ENCODE measurements around the gene DLG5. TPM values are rescaled to one million over a fixed set of nuclear protein-coding genes. Genes with fewer than 3 reads are reported as not detected.

Gene DLG5
- total and polyA plus RNA-seq, 2 donors (not counting 1 experiment from before 2014, with no cell fraction given), result 0.51 to 0.54 TPM

DNA sequence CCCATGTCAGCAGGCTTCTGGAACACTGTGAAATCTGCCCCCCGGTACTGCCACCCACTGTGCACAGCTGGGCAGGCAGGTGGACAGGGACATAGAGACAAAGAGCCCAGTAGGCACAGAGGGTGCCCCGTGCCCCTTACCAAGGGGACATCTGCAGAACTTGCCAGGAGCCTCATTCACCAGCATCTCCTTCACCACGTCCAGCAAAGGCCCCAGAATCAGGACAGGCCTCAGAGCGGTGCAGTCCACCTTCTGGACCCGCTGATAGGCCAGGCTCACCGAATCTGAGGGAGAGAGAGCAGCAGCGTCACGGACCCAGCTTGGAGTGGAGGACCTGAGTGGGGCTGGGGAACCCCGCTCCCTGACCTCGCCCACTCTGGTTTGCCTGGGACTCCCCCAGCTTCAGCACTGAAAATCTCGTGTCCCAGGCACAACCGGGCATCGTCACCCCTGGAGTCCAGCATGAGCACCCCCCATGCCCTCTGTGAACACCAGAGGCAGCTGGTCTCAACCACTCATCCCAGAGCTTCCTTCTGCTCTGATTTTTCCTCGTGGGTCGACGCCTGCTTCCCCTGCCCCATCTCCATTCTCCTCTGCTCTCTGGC, 130.1 kb downstream of the DLG5 start:
- H3K4me3 ChIP-seq (ENCODE audit: control extremely low read depth in 1 of 5, extremely low read depth in 1 of 5, insufficient read depth in 1 of 5, low read depth in 2 of 5, low read length in 4 of 5), result no peak overlapping the region
- no peak overlapping the region for H2AFZ ChIP-seq (ENCODE audit: insufficient read depth, low read depth, low read length, poor library complexity, severe bottlenecking)
- H3K4me1 Mint-ChIP-seq, result no peaks in the 10 kb centered on the region
- H3K9me3 ChIP-seq (ENCODE audit: control extremely low read depth in 1 of 3, control insufficient read depth in 2 of 3, insufficient read depth in 1 of 3, low read length in 2 of 3), result no peaks in the 10 kb centered on the region
- H4K20me1 ChIP-seq (ENCODE audit: control insufficient read depth, insufficient read depth, low read length, poor library complexity, severe bottlenecking), result no peaks in the 10 kb centered on the region
- H3K9me3 Mint-ChIP-seq (ENCODE audit: insufficient read depth), result no peaks in the 10 kb centered on the region
- DNase-seq, result no peak
- H3K4me2 ChIP-seq (replicated peaks; ENCODE audit: low read depth, low read length, poor library complexity, severe bottlenecking), result no peak overlapping the region
- H3K27me3 ChIP-seq (replicated peaks in 1 of 4; ENCODE audit: control extremely low read depth in 1 of 4, control insufficient read depth in 3 of 4, insufficient read depth in 4 of 4, low read length in 3 of 4), result no peaks in the 10 kb centered on the region
- ChIA-PET POLR2A (no interaction called here), CTCF (no interaction called here)
- 93% methylated on average over 16 of the region's 16 CpGs for WGBS (ENCODE audit: insufficient coverage)
- no peak overlapping the region for H3K9ac ChIP-seq (ENCODE audit: low read length)
- H3K4me3 Mint-ChIP-seq, result no peak overlapping the region
- no peak overlapping the region for H3K27ac Mint-ChIP-seq
- no peaks in the 10 kb centered on the region for H3K36me3 ChIP-seq (replicated peaks in 1 of 2; ENCODE audit: control extremely low read depth in 1 of 2, control insufficient read depth in 1 of 2, extremely low read depth in 1 of 2, insufficient read depth in 2 of 2, low read length in 1 of 2)
- no peak overlapping the region for H3K27ac ChIP-seq (ENCODE audit: low read length in 2 of 2)
- intact Hi-C loops (cut with micrococcal nuclease), result no loop called here
- no peaks in the 10 kb centered on the region for H3K27me3 Mint-ChIP-seq
- no peak for ATAC-seq (ENCODE audit: low read depth)
- no peaks in the 10 kb centered on the region for H3K4me1 ChIP-seq (ENCODE audit: control insufficient read depth in 2 of 2, insufficient read depth in 2 of 2, low read length in 2 of 2)
- TF ChIP-seq, protein P1, sequence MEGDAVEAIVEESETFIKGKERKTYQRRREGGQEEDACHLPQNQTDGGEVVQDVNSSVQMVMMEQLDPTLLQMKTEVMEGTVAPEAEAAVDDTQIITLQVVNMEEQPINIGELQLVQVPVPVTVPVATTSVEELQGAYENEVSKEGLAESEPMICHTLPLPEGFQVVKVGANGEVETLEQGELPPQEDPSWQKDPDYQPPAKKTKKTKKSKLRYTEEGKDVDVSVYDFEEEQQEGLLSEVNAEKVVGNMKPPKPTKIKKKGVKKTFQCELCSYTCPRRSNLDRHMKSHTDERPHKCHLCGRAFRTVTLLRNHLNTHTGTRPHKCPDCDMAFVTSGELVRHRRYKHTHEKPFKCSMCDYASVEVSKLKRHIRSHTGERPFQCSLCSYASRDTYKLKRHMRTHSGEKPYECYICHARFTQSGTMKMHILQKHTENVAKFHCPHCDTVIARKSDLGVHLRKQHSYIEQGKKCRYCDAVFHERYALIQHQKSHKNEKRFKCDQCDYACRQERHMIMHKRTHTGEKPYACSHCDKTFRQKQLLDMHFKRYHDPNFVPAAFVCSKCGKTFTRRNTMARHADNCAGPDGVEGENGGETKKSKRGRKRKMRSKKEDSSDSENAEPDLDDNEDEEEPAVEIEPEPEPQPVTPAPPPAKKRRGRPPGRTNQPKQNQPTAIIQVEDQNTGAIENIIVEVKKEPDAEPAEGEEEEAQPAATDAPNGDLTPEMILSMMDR (IDR thresholded peaks at IDR 0.05), result no peak
- no peak for TF ChIP-seq EZH2 (IDR thresholded peaks at IDR 0.05; ENCODE audit: borderline replicate concordance, insufficient read depth, low read depth, low read length, poor library complexity, severe bottlenecking)
- no peaks in the 10 kb centered on the region for H3K79me2 ChIP-seq (ENCODE audit: control insufficient read depth, insufficient read depth, low read length)

DNA sequence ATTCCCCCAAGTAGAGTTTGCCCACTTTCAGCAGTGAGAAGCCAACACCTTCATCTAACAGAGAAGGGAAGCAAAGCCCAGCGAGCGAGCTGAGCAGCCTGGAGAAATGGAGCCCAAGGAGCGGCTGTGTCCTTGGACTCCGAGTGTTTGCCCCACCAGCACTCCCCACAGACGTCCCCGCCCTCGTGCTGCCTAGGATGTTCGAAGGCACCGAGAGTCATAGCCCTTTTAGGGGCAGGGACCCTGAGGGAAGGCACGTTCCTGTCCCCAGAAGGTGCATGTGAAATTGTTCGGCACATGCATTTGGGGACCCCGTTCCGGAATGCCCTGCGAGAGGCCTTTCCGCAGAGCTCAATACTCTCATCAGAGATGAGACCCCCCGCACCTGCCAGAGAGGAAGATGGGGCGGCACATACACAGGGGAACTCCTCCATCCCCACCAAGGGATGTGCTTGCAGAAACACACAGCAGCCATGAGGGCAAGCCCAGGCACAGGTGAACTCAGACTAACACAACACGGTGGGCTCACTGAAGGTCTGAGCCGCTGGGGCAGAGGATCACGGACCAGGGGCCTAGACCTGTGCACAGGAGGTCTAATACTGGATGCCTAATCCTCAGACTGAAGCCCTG, 131.0 kb downstream of the DLG5 start:
- Mint-ChIP-seq H3K4me1 (no peaks in the 10 kb centered on the region), H3K27me3 (no peaks in the 10 kb centered on the region), H3K27ac (no peak overlapping the region), H3K9me3 (ENCODE audit: insufficient read depth) (no peaks in the 10 kb centered on the region), H3K4me3 (no peak overlapping the region)
- Histone ChIP-seq H3K9me3 (ENCODE audit: control extremely low read depth in 1 of 3, control insufficient read depth in 2 of 3, insufficient read depth in 1 of 3, low read length in 2 of 3) (no peaks in the 10 kb centered on the region), H2AFZ (ENCODE audit: insufficient read depth, low read depth, low read length, poor library complexity, severe bottlenecking) (no peak overlapping the region), H3K4me1 (ENCODE audit: control insufficient read depth in 2 of 2, insufficient read depth in 2 of 2, low read length in 2 of 2) (no peaks in the 10 kb centered on the region), H3K27ac (ENCODE audit: low read length in 2 of 2) (no peak overlapping the region), H3K4me3 (ENCODE audit: control extremely low read depth in 1 of 5, extremely low read depth in 1 of 5, insufficient read depth in 1 of 5, low read depth in 2 of 5, low read length in 4 of 5) (no peak overlapping the region), H3K79me2 (ENCODE audit: control insufficient read depth, insufficient read depth, low read length) (no peaks in the 10 kb centered on the region), H3K4me2 (replicated peaks; ENCODE audit: low read depth, low read length, poor library complexity, severe bottlenecking) (no peak overlapping the region), H4K20me1 (ENCODE audit: control insufficient read depth, insufficient read depth, low read length, poor library complexity, severe bottlenecking) (no peaks in the 10 kb centered on the region), H3K27me3 (replicated peaks in 1 of 4; ENCODE audit: control extremely low read depth in 1 of 4, control insufficient read depth in 3 of 4, insufficient read depth in 4 of 4, low read length in 3 of 4) (no peaks in the 10 kb centered on the region), H3K9ac (ENCODE audit: low read length) (no peak overlapping the region), H3K36me3 (replicated peaks in 1 of 2; ENCODE audit: control extremely low read depth in 1 of 2, control insufficient read depth in 1 of 2, extremely low read depth in 1 of 2, insufficient read depth in 2 of 2, low read length in 1 of 2) (no peaks in the 10 kb centered on the region)
- CTCF ChIA-PET, result no interaction called here
- POLR2A ChIA-PET, result no interaction called here
- intact Hi-C loops (cut with micrococcal nuclease), result no loop called here
- DNase-seq (no peak), ATAC-seq (ENCODE audit: low read depth) (no peak)
- WGBS (ENCODE audit: insufficient coverage), result 92% methylated on average over 17 of the region's 20 CpGs
- no peak for TF ChIP-seq EZH2 (IDR thresholded peaks at IDR 0.05; ENCODE audit: borderline replicate concordance, insufficient read depth, low read depth, low read length, poor library complexity, severe bottlenecking)
- TF ChIP-seq, protein P1 (IDR thresholded peaks at IDR 0.05), result no peak
